Suprapubic skin (tissue), 4 donors: ENCODE measurements around the gene ADCY3. TPM values are rescaled to one million over a fixed set of nuclear protein-coding genes. Genes with fewer than 3 reads are reported as not detected.

Experiments used
- DNase-seq, 2 donors: peaks; one replicate each; pipeline ENCODE4 v3.0.0-alpha.2; 2019; ENCODE audit warnings: low spot score in 2 of 2
- H3K27ac ChIP-seq: fragments of 200-600 bp; sonication (generic); one replicate; pipeline ENCODE4 v1.5.1; 2019
- H3K27me3 ChIP-seq: fragments of 200-600 bp; sonication (generic); one replicate; pipeline ENCODE4 v1.5.1; 2019
- H3K36me3 ChIP-seq: fragments of 200-600 bp; sonication (generic); one replicate; pipeline ENCODE4 v1.5.1; 2019
- H3K4me1 ChIP-seq: fragments of 200-600 bp; sonication (generic); one replicate; pipeline ENCODE4 v1.5.1; 2019
- H3K4me3 ChIP-seq: fragments of 200-600 bp; sonication (generic); one replicate; pipeline ENCODE4 v1.5.1; 2019; ENCODE audit warnings: mild to moderate bottlenecking
- H3K9me3 ChIP-seq: fragments of 200-600 bp; sonication (generic); one replicate; pipeline ENCODE4 v1.5.1; 2019
- CTCF ChIP-seq, 2 donors: fragments of 200-600 bp in 1 of 2; fragments of 450-650 bp in 1 of 2; sonication (generic) in 1 of 2; IDR thresholded peaks; one replicate each; pipeline ENCODE4 v1.5.1; 2016 to 2019; ENCODE audit warnings: antibody characterized with exemption in 2 of 2, mild to moderate bottlenecking in 1 of 2, moderate library complexity in 1 of 2
- EP300 ChIP-seq: sonication (generic); formaldehyde crosslinking; IDR thresholded peaks from one replicate; pipeline ENCODE4 v1.6.1; 2017; ENCODE audit warnings: antibody characterized with exemption
- POLR2A ChIP-seq, 2 donors: fragments of 450-650 bp; IDR thresholded peaks; one replicate each; pipeline ENCODE4 v1.6.1; 2017; ENCODE audit warnings: antibody characterized with exemption in 2 of 2, mild to moderate bottlenecking in 2 of 2, moderate library complexity in 2 of 2
- POLR2AphosphoS5 ChIP-seq, 3 donors: sonication (generic); formaldehyde crosslinking; IDR thresholded peaks; one replicate each; pipeline ENCODE4 v1.6.1; 2017; ENCODE audit warnings: antibody characterized with exemption in 3 of 3
- WGBS: methylation state at CpG from one replicate; pipeline ENCODE4 v1.1.5; 2018; 5-methylcytosine and 5-hydroxymethylcytosine counted together
- total RNA-seq, 4 donors: library from RNA; depleted of rRNA; stranded (reverse); fragments of >200 nt; gene quantifications; one replicate each; pipeline ENCODE4 v1.1.0, GENCODE V29; 2016

ADCY3 gene
- total RNA-seq, 4 donors from 2014 or later, result 45.2 to 108 (median 66.9) TPM

GRCh38 chr2:24852431-24853020 is 67.5 kb downstream of the ADCY3 start:
- WGBS, result 81% methylated on average over 6 of the region's 23 CpGs
- Histone ChIP-seq H3K27ac (no peak overlapping the region), H3K4me3 (no peak overlapping the region), H3K27me3 (no peaks in the 10 kb centered on the region), H3K4me1 (peaks cover 9% of the 10 kb centered on the region), H3K36me3 (no peaks in the 10 kb centered on the region), H3K9me3 (no peaks in the 10 kb centered on the region)
- TF ChIP-seq CTCF (IDR thresholded peaks at IDR 0.05) (no peak), EP300 (no peak), POLR2AphosphoS5 (IDR thresholded peaks at IDR 0.05) (no peak), POLR2A (IDR thresholded peaks at IDR 0.05) (no peak)
- DNase-seq, result no peak

GRCh38 chr2:24852026-24852425 is 68.0 kb downstream of the ADCY3 start:
- TF ChIP-seq POLR2AphosphoS5 (IDR thresholded peaks at IDR 0.05) (no peak), EP300 (no peak), CTCF (IDR thresholded peaks at IDR 0.05) (no peak), POLR2A (IDR thresholded peaks at IDR 0.05) (no peak)
- no peak for DNase-seq
- H3K27me3 ChIP-seq, result no peaks in the 10 kb centered on the region
- H3K4me1 ChIP-seq, result peaks cover 7% of the 10 kb centered on the region
- H3K36me3 ChIP-seq, result no peaks in the 10 kb centered on the region
- no peak overlapping the region for H3K4me3 ChIP-seq
- no peaks in the 10 kb centered on the region for H3K9me3 ChIP-seq
- WGBS, result 92% methylated on average over 9 of the region's 13 CpGs
- H3K27ac ChIP-seq, result no peak overlapping the region

GRCh38 chr2:24850944-24851343 is 69.1 kb downstream of the ADCY3 start:
- H3K4me3 ChIP-seq, result no peak overlapping the region
- DNase-seq, result no peak
- H3K4me1 ChIP-seq, result peaks cover 4% of the 10 kb centered on the region
- no peak for TF ChIP-seq CTCF (IDR thresholded peaks at IDR 0.05)
- no peak for TF ChIP-seq POLR2A (IDR thresholded peaks at IDR 0.05)
- no peak for TF ChIP-seq EP300
- TF ChIP-seq POLR2AphosphoS5 (IDR thresholded peaks at IDR 0.05), result no peak
- no peak overlapping the region for H3K27ac ChIP-seq
- WGBS, result 73% methylated on average over 7 of the region's 7 CpGs
- H3K27me3 ChIP-seq, result no peaks in the 10 kb centered on the region
- H3K36me3 ChIP-seq, result no peaks in the 10 kb centered on the region
- H3K9me3 ChIP-seq, result no peaks in the 10 kb centered on the region

GRCh38 chr2:24845691-24846090 is 74.3 kb downstream of the ADCY3 start:
- Histone ChIP-seq H3K4me1 (no peaks in the 10 kb centered on the region), H3K27me3 (no peaks in the 10 kb centered on the region), H3K4me3 (no peak overlapping the region), H3K27ac (no peak overlapping the region), H3K9me3 (no peaks in the 10 kb centered on the region), H3K36me3 (peaks cover 11% of the 10 kb centered on the region)
- 87% methylated on average over 5 of the region's 5 CpGs for WGBS
- TF ChIP-seq CTCF (IDR thresholded peaks at IDR 0.05) (no peak), POLR2AphosphoS5 (IDR thresholded peaks at IDR 0.05) (no peak), POLR2A (IDR thresholded peaks at IDR 0.05) (no peak), EP300 (no peak)
- DNase-seq, result no peak

GRCh38 chr2:24844023-24844685 is 75.9 kb downstream of the ADCY3 start:
- Histone ChIP-seq H3K27me3 (no peaks in the 10 kb centered on the region), H3K27ac (no peak overlapping the region), H3K4me3 (no peak overlapping the region), H3K9me3 (no peaks in the 10 kb centered on the region), H3K4me1 (no peaks in the 10 kb centered on the region), H3K36me3 (peaks cover 24% of the 10 kb centered on the region)
- no peak for TF ChIP-seq POLR2AphosphoS5 (IDR thresholded peaks at IDR 0.05)
- TF ChIP-seq POLR2A (IDR thresholded peaks at IDR 0.05), result no peak
- TF ChIP-seq EP300, result no peak
- no peak for DNase-seq
- 92% methylated on average over 8 of the region's 9 CpGs for WGBS
